Tibial nerve (tissue), 4 donors: ENCODE results near the gene IL17C.

Experiments used
- EP300 ChIP-seq, 2 donors: sonication (generic); formaldehyde crosslinking; IDR thresholded peaks; one replicate each; pipeline ENCODE4 v1.6.1; 2017; ENCODE audit warnings: antibody characterized with exemption in 2 of 2, mild to moderate bottlenecking in 1 of 2
- POLR2A ChIP-seq, 2 donors: fragments of 450-650 bp; IDR thresholded peaks; one replicate each; pipeline ENCODE4 v1.6.1; 2017; ENCODE audit warnings: antibody characterized with exemption in 2 of 2, mild to moderate bottlenecking in 2 of 2, moderate library complexity in 2 of 2
- TF ChIP-seq, protein P1 (sequence below), 5 experiments: fragments of 200-600 bp in 3 of 5; fragments of 450-650 bp in 2 of 5; sonication (generic) in 3 of 5; IDR thresholded peaks; one replicate each; pipeline ENCODE4 v1.5.1; 2016 to 2019; ENCODE audit warnings: antibody characterized with exemption in 5 of 5, mild to moderate bottlenecking in 3 of 5, moderate library complexity in 2 of 5

DNA sequence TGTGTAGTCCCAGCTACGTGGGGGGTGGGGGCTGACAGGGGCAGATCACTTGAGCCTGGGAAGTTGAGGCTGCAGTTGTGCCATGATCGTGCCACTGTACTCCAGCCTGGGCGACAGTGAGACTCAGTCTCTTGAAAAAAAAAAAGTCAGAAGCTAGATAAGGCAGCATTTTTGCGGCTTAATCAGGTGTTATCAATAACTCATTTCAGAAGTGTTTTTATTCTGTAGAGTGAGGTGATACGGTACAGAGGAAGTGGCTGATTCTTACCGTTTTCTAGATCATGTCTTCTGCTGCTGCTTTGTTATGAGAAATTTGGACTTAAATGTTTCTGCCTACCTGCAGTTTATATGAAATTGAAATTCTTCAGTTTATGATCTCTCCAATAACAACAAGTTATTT is 49.6 kb upstream of the IL17C start:
- TF ChIP-seq, protein P1, sequence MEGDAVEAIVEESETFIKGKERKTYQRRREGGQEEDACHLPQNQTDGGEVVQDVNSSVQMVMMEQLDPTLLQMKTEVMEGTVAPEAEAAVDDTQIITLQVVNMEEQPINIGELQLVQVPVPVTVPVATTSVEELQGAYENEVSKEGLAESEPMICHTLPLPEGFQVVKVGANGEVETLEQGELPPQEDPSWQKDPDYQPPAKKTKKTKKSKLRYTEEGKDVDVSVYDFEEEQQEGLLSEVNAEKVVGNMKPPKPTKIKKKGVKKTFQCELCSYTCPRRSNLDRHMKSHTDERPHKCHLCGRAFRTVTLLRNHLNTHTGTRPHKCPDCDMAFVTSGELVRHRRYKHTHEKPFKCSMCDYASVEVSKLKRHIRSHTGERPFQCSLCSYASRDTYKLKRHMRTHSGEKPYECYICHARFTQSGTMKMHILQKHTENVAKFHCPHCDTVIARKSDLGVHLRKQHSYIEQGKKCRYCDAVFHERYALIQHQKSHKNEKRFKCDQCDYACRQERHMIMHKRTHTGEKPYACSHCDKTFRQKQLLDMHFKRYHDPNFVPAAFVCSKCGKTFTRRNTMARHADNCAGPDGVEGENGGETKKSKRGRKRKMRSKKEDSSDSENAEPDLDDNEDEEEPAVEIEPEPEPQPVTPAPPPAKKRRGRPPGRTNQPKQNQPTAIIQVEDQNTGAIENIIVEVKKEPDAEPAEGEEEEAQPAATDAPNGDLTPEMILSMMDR (IDR thresholded peaks at IDR 0.05), result no peak
- TF ChIP-seq POLR2A (IDR thresholded peaks at IDR 0.05), result no peak
- TF ChIP-seq EP300 (IDR thresholded peaks at IDR 0.05), result no peak
